ENCODE results near the gene ATP8B2.
"Not testable (repeated sequence)": the region's sequence is repeated elsewhere in the genome, so short reads cannot be mapped to it uniquely, and the experiment has no call there.

DNA sequence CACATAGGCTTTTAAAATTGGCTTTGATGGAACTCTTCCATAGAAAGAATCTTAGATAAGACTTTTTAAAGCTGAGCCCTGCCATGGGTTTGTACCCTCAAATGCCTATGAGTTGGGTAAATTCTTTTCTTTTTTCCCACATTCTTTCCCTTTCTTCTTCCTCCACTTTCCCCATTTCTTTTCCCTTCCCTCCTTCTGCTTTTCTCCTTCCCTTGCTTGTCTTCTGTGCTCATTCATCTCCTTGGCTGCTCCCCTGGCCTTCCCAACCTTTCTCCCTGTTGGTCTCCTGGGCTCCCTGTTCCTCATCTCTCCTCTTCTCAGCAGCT lies 3.8 kb upstream of the ATP8B2 start:
- not testable (repeated sequence) for TF ChIP-seq HDGF (IDR thresholded peaks at IDR 0.05; ENCODE audit: borderline replicate concordance); ELF4 (IDR thresholded peaks at IDR 0.05)
